ENCODE results near the gene RBM4. TPM values are rescaled to one million over a fixed set of nuclear protein-coding genes. Genes with fewer than 3 reads are reported as not detected.

RBM4 gene
- total and polyA plus RNA-seq, 2 experiments from 2014 or later: 142 to 241 TPM

DNA sequence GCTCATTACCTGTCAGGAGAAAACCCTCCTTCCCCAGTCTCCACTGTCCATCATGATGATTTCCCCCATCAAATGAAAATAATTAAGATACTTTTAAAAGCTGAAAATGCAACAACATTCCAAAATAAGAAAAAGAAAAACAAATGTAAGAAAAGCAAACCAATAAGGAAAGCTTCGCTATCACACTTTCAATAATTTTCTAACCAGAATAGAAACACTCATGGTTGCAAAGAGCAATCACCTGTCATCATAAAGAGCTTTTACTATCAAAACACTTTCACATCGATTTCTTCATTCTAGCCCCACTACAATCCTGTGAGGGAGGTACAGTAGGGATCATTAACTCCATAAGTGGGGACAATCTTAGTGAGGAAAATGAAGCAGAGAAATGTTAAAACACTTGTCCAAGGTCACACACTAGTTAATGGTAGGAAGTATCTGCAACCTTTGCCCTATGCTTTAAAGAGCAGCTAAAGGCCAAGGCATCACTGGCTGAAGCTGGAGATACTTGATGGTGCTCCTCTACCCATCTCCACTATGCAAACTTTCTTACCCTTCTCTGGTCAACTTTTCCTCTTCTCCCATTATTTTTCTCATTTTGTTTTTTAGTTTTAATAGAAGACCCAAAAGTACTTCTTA lies 36.6 kb downstream of the RBM4 start:
- no peaks in the 10 kb centered on the region for H3K9me3 ChIP-seq (ENCODE audit: low read depth)
- no peak overlapping the region for H3K27ac ChIP-seq
- TF ChIP-seq, protein P1, sequence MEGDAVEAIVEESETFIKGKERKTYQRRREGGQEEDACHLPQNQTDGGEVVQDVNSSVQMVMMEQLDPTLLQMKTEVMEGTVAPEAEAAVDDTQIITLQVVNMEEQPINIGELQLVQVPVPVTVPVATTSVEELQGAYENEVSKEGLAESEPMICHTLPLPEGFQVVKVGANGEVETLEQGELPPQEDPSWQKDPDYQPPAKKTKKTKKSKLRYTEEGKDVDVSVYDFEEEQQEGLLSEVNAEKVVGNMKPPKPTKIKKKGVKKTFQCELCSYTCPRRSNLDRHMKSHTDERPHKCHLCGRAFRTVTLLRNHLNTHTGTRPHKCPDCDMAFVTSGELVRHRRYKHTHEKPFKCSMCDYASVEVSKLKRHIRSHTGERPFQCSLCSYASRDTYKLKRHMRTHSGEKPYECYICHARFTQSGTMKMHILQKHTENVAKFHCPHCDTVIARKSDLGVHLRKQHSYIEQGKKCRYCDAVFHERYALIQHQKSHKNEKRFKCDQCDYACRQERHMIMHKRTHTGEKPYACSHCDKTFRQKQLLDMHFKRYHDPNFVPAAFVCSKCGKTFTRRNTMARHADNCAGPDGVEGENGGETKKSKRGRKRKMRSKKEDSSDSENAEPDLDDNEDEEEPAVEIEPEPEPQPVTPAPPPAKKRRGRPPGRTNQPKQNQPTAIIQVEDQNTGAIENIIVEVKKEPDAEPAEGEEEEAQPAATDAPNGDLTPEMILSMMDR (IDR thresholded peaks at IDR 0.05; ENCODE audit: low read depth, low read length): no peak
- H3K4me1 ChIP-seq (ENCODE audit: low read depth): peaks cover 30% of the 10 kb centered on the region
- H3K27me3 ChIP-seq: no peaks in the 10 kb centered on the region
- no peak for DNase-seq (ENCODE audit: low read depth in 1 of 2, low spot score in 1 of 2)
- no peak overlapping the region for H3K4me3 ChIP-seq
- H3K36me3 ChIP-seq: no peaks in the 10 kb centered on the region

GRCh38 chr11:66676282-66676919 lies 37.9 kb downstream of the RBM4 start:
- no peak for DNase-seq (ENCODE audit: low read depth in 1 of 2, low spot score in 1 of 2)
- Histone ChIP-seq H3K4me1 (ENCODE audit: low read depth) (peaks cover 26% of the 10 kb centered on the region), H3K27ac (peak overlapping the region; percentile 96), H3K4me3 (peak overlapping the region; percentile 4), H3K27me3 (no peaks in the 10 kb centered on the region), H3K9me3 (ENCODE audit: low read depth) (no peaks in the 10 kb centered on the region), H3K36me3 (no peaks in the 10 kb centered on the region)
- TF ChIP-seq, protein P1 (IDR thresholded peaks at IDR 0.05; ENCODE audit: low read depth, low read length): no peak

GRCh38 chr11:66676931-66677598 lies 38.6 kb downstream of the RBM4 start:
- DNase-seq (ENCODE audit: low read depth in 1 of 2, low spot score in 1 of 2): peak in 1 of 2 donors; percentile 12

DNA sequence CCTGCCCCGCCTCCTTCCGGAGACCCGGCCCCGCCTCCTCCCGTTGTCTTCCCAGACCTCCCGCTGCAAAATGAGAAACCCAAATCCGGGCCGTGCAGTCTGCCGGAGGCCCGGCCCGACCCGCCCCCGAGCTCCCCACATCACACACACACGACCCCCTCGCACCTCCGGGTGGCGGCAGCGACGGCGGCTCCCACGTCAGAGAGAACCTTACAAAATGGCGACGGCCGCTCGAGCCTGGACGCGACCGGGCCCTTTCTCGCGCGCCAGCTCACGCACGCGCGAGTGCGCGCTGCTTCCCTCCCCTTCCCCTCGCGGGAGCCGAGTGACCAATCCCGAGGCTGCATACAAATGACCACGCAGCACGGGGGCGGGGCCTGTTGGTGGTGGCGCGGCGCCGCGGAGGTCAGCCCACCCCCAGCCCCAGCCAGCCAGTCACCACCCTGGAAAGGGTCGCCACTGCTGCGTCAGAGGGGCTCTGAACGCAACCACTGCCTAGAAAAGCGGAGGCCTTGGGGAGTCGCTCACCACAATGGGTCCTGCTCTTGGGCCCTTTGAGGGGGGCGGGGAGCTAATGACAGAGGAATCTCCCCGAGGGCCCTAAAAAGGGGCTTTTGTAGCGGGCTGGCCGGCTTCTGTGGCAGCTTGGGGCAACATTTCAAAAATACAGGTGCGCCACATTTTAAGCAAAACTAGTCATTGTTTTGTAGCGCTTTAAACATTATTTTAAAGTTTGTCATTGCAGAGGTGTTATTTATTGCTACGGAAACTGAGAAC lies 39.3 kb downstream of the RBM4 start, which contains the start of gene RBM4B:
RBM4B (minus strand) TSS at position 289 of the 777 bp plus-strand sequence. CDS start 808 bp downstream, outside the sequence.
- no peaks in the 10 kb centered on the region for H3K36me3 ChIP-seq
- peak within 1 kb of the TSS; percentile 50 for H3K4me3 ChIP-seq
- peaks cover 24% of the 10 kb centered on the region for H3K4me1 ChIP-seq (ENCODE audit: low read depth)
- TF ChIP-seq, protein P1 (IDR thresholded peaks at IDR 0.05; ENCODE audit: low read depth, low read length): no peak
- peak within 1 kb of the TSS; percentile 96 for H3K27ac ChIP-seq
- DNase-seq (ENCODE audit: low read depth in 1 of 2, low spot score in 1 of 2): peak; percentile 97 to 99
- no peaks in the 10 kb centered on the region for H3K9me3 ChIP-seq (ENCODE audit: low read depth)
- H3K27me3 ChIP-seq: no peaks in the 10 kb centered on the region

More at GRCh38 chr11:66676931-66677598, 38.6 kb downstream of the RBM4 start:
- Histone ChIP-seq H3K27me3 (no peaks in the 10 kb centered on the region), H3K9me3 (ENCODE audit: low read depth) (no peaks in the 10 kb centered on the region), H3K27ac (peak overlapping the region; percentile 96), H3K4me1 (ENCODE audit: low read depth) (peaks cover 24% of the 10 kb centered on the region), H3K4me3 (peak overlapping the region; percentile 50), H3K36me3 (no peaks in the 10 kb centered on the region)
- TF ChIP-seq, protein P1 (IDR thresholded peaks at IDR 0.05; ENCODE audit: low read depth, low read length): no peak

GRCh38 chr11:66680966-66681645 lies 42.6 kb downstream of the RBM4 start:
- Histone ChIP-seq H3K9me3 (ENCODE audit: low read depth) (no peaks in the 10 kb centered on the region), H3K4me3 (no peak overlapping the region), H3K36me3 (no peaks in the 10 kb centered on the region), H3K4me1 (ENCODE audit: low read depth) (no peaks in the 10 kb centered on the region), H3K27ac (no peak overlapping the region), H3K27me3 (no peaks in the 10 kb centered on the region)
- TF ChIP-seq, protein P1 (IDR thresholded peaks at IDR 0.05; ENCODE audit: low read depth, low read length): no peak
- no peak for DNase-seq (ENCODE audit: low read depth in 1 of 2, low spot score in 1 of 2)

Measured in cardiac muscle cell (in vitro differentiated cells and primary cell).